K562 (cell line): Measurements from ENCODE around the gene NCAPD2. TPM values are rescaled to one million over a fixed set of nuclear protein-coding genes. Genes with fewer than 3 reads are reported as not detected.

Source experiments
- CBX1 ChIP-seq: sonication (generic); IDR thresholded peaks from 2 replicates; pipeline ENCODE4 v1.6.1; 2016; ENCODE audit warnings: antibody characterized with exemption, low read depth, mild to moderate bottlenecking
- ELF1 ChIP-seq: fragments of 200-800 bp; sonication (Bioruptor generic); IDR thresholded peaks from 2 replicates; pipeline ENCODE4 v1.6.1; 2016; ENCODE audit warnings: missing genetic modification characterization, missing compliant biosample characterization
- ELF4 ChIP-seq: fragments of 450-650 bp; formaldehyde crosslinking; IDR thresholded peaks from 2 replicates; pipeline ENCODE4 v1.4.0; 2022; ENCODE audit warnings: missing genetic modification characterization
- EP400 ChIP-seq: fragments of 450-650 bp; IDR thresholded peaks from 2 replicates; pipeline ENCODE4 v1.6.1; 2017; ENCODE audit warnings: antibody characterized with exemption, mild to moderate bottlenecking, moderate library complexity
- KAT7 ChIP-seq: sonication (generic); formaldehyde crosslinking; IDR thresholded peaks from 2 replicates; pipeline ENCODE4 v1.8.0; 2022; ENCODE audit warnings: missing genetic modification reagents, mild to moderate bottlenecking, borderline replicate concordance
- KDM2B ChIP-seq: fragments of 250-450 bp; sonication (Bioruptor Pico); IDR thresholded peaks from 2 replicates; pipeline ENCODE4 v1.8.0; 2021; ENCODE audit warnings: mild to moderate bottlenecking, moderate library complexity
- MEIS2 ChIP-seq: fragments of 450-650 bp; IDR thresholded peaks from 2 replicates; pipeline ENCODE4 v1.6.1; 2014; ENCODE audit warnings: mild to moderate bottlenecking; ENCODE audit not compliant: partially characterized antibody
- PCBP1 ChIP-seq: fragments of 200-400 bp; formaldehyde crosslinking; IDR thresholded peaks from 2 replicates; pipeline ENCODE4 v1.6.1; 2018; ENCODE audit warnings: mild to moderate bottlenecking, low read depth, low read length; ENCODE audit not compliant: poor library complexity, severe bottlenecking
- RHOXF2B ChIP-seq: fragments of 250-450 bp; sonication (Bioruptor Pico); conservative IDR thresholded peaks from 2 replicates; pipeline ENCODE4 v1.5.1; 2021
- TAL1 ChIP-seq: fragments of 450-650 bp; IDR thresholded peaks from 2 replicates; pipeline ENCODE4 v1.6.1; 2016; ENCODE audit warnings: mild to moderate bottlenecking
- ZNF121 ChIP-seq: sonication (generic); formaldehyde crosslinking; conservative IDR thresholded peaks from 2 replicates; pipeline ENCODE4 v1.8.0; 2022; ENCODE audit warnings: missing genetic modification reagents
- ZNF174 ChIP-seq: fragments of 250-450 bp; sonication (Bioruptor Pico); IDR thresholded peaks from 2 replicates; pipeline ENCODE4 v1.4.0; 2020; ENCODE audit warnings: mild to moderate bottlenecking
- ZNF274 ChIP-seq: IDR thresholded peaks from 2 replicates; pipeline ENCODE4 v1.6.1; 2011; ENCODE audit warnings: low read depth, mild to moderate bottlenecking, low read length, moderate library complexity, borderline replicate concordance
- polyA plus RNA-seq, 8 experiments: library from polyadenylated mRNA; depleted of rRNA in 4 of 8; stranded (reverse) in 5 of 8; unstranded in 3 of 8; fragments of >200 nt; fragmentation: Nextera tagmentation in 2 of 8; fragmentation: Illumina TruSeq in 1 of 8; extraction: Ambion mirVana in 2 of 8; extraction: Trizol in 1 of 8; gene quantifications; 2 replicates each; pipeline versions ENCODE4 v1.2.1 to v1.2.3, GENCODE V29; 2011 to 2014; ENCODE audit warnings: inconsistent platforms in 1 of 8, missing spikeins in 1 of 8
- total RNA-seq, 7 experiments: library from RNA; depleted of rRNA in 6 of 7; stranded (reverse); fragments of >200 nt in 6 of 7; fragmentation: Illumina TruSeq in 2 of 7; extraction: Trizol in 2 of 7; gene quantifications; 2 replicates each; pipeline versions ENCODE4 v1.2.1 to v1.2.3, GENCODE V29; 2011 to 2021; ENCODE audit warnings: low replicate concordance in 1 of 7
- TF ChIP-seq, protein P1 (sequence below): fragments of 200-800 bp; sonication (Bioruptor generic); IDR thresholded peaks from 2 replicates; pipeline ENCODE4 v1.6.1; 2017; ENCODE audit warnings: missing genetic modification characterization, missing compliant biosample characterization
- TF ChIP-seq, protein P2 (sequence below), 3 experiments: fragments of 200-800 bp in 1 of 3; fragments of 250-450 bp in 1 of 3; fragments of 450-650 bp in 1 of 3; sonication (Bioruptor Pico) in 1 of 3; sonication (Bioruptor generic) in 1 of 3; formaldehyde crosslinking in 1 of 3; IDR thresholded peaks; 2 replicates each; pipeline versions ENCODE4 v1.6.1 to v1.8.0; 2016 to 2022; ENCODE audit warnings: mild to moderate bottlenecking in 2 of 3, missing genetic modification characterization in 2 of 3, missing compliant biosample characterization in 1 of 3, moderate library complexity in 1 of 3
- TF ChIP-seq, protein P3 (sequence below): sonication (generic); formaldehyde crosslinking; IDR thresholded peaks from 2 replicates; pipeline ENCODE4 v1.8.0; 2022; ENCODE audit warnings: missing genetic modification reagents, mild to moderate bottlenecking, moderate library complexity, borderline replicate concordance
- TF ChIP-seq, protein P4 (sequence below): fragments of 450-650 bp; IDR thresholded peaks from 2 replicates; pipeline ENCODE4 v1.6.1; 2016
- TF ChIP-seq, protein P5 (sequence below): fragments of 200-800 bp; sonication (Bioruptor generic); IDR thresholded peaks from 2 replicates; pipeline ENCODE4 v1.6.1; 2017; ENCODE audit warnings: missing genetic modification characterization, missing compliant biosample characterization

Gene NCAPD2
- total and polyA plus RNA-seq, 9 of the 15 experiments (the other 6 are each of a cell fraction or from before 2014, with no cell fraction given) = 16.9 to 93.7 (median 68.3) TPM

DNA sequence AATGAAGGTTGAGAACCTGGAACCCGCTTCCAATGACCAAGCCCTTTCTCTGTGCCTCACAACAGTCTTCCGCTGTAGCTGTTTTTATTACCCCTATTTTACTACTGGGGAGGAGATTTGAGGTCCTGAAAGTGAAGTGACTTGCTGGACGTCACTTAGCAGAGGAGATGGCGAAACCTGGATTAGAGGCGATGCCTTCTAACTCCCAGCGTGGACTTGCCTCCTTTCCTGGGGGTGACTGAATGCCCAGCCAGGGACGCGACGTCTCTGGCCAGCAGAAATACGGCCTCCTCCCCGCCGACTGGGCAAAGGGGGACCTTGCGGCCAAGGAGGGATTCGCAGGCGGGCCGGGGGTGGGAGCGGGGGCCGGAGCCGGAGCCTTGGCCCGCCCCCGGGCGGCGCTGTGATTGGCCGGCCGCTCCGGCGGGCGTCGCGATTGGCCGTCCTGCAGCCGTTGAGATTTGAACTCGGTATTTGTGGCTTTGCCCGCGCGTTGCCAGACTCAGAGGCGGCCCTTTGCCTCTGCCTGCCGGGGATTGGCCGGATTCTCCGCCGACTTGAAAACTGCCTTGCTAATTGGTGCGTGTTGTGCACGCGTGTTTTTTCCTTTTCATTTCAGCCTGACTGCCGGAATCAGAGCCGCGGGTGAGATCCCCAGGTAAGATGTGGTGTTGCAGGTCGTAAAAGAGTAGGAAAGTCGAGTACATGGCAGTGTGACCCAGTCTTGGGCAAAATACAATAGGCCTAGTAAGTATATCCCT lies at the start of gene NCAPD2 (continued):
- TF ChIP-seq ELF1 (tag) = peak; percentile 16; the same call in 1 of the 2 replicates
- no peak for TF ChIP-seq KDM2B (CRISPR knock-in tag)
- TF ChIP-seq ZNF121 (CRISPR knock-in tag) = no peak
- no peak for TF ChIP-seq ELF4
- no peak for TF ChIP-seq MEIS2
- no peak for TF ChIP-seq ZNF174 (CRISPR knock-in tag)
- TF ChIP-seq, protein P1, sequence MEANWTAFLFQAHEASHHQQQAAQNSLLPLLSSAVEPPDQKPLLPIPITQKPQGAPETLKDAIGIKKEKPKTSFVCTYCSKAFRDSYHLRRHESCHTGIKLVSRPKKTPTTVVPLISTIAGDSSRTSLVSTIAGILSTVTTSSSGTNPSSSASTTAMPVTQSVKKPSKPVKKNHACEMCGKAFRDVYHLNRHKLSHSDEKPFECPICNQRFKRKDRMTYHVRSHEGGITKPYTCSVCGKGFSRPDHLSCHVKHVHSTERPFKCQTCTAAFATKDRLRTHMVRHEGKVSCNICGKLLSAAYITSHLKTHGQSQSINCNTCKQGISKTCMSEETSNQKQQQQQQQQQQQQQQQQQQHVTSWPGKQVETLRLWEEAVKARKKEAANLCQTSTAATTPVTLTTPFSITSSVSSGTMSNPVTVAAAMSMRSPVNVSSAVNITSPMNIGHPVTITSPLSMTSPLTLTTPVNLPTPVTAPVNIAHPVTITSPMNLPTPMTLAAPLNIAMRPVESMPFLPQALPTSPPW = peak; percentile 78
- TF ChIP-seq KAT7 (CRISPR knock-in tag) = no peak
- TF ChIP-seq, protein P2, sequence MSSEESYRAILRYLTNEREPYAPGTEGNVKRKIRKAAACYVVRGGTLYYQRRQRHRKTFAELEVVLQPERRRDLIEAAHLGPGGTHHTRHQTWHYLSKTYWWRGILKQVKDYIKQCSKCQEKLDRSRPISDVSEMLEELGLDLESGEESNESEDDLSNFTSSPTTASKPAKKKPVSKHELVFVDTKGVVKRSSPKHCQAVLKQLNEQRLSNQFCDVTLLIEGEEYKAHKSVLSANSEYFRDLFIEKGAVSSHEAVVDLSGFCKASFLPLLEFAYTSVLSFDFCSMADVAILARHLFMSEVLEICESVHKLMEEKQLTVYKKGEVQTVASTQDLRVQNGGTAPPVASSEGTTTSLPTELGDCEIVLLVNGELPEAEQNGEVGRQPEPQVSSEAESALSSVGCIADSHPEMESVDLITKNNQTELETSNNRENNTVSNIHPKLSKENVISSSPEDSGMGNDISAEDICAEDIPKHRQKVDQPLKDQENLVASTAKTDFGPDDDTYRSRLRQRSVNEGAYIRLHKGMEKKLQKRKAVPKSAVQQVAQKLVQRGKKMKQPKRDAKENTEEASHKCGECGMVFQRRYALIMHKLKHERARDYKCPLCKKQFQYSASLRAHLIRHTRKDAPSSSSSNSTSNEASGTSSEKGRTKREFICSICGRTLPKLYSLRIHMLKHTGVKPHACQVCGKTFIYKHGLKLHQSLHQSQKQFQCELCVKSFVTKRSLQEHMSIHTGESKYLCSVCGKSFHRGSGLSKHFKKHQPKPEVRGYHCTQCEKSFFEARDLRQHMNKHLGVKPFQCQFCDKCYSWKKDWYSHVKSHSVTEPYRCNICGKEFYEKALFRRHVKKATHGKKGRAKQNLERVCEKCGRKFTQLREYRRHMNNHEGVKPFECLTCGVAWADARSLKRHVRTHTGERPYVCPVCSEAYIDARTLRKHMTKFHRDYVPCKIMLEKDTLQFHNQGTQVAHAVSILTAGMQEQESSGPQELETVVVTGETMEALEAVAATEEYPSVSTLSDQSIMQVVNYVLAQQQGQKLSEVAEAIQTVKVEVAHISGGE (CRISPR knock-in tag; IDR thresholded peaks at IDR 0.05) = peak in 1 of 3 experiments; percentile 95; a peak in 2 of 6 replicates
- TF ChIP-seq, protein P3, sequence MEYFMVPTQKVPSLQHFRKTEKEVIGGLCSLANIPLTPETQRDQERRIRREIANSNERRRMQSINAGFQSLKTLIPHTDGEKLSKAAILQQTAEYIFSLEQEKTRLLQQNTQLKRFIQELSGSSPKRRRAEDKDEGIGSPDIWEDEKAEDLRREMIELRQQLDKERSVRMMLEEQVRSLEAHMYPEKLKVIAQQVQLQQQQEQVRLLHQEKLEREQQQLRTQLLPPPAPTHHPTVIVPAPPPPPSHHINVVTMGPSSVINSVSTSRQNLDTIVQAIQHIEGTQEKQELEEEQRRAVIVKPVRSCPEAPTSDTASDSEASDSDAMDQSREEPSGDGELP = peak; percentile 39; the same call in 1 of the 2 replicates
- TF ChIP-seq, protein P4, sequence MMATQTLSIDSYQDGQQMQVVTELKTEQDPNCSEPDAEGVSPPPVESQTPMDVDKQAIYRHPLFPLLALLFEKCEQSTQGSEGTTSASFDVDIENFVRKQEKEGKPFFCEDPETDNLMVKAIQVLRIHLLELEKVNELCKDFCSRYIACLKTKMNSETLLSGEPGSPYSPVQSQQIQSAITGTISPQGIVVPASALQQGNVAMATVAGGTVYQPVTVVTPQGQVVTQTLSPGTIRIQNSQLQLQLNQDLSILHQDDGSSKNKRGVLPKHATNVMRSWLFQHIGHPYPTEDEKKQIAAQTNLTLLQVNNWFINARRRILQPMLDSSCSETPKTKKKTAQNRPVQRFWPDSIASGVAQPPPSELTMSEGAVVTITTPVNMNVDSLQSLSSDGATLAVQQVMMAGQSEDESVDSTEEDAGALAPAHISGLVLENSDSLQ = peak; percentile 77
- peak; percentile 93 for TF ChIP-seq EP400
- TF ChIP-seq RHOXF2B (CRISPR knock-in tag) = no peak
- no peak for TF ChIP-seq ZNF274
- no peak for TF ChIP-seq CBX1
- TF ChIP-seq PCBP1 = no peak
- no peak for TF ChIP-seq TAL1
- TF ChIP-seq, protein P5, sequence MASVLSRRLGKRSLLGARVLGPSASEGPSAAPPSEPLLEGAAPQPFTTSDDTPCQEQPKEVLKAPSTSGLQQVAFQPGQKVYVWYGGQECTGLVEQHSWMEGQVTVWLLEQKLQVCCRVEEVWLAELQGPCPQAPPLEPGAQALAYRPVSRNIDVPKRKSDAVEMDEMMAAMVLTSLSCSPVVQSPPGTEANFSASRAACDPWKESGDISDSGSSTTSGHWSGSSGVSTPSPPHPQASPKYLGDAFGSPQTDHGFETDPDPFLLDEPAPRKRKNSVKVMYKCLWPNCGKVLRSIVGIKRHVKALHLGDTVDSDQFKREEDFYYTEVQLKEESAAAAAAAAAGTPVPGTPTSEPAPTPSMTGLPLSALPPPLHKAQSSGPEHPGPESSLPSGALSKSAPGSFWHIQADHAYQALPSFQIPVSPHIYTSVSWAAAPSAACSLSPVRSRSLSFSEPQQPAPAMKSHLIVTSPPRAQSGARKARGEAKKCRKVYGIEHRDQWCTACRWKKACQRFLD (CRISPR knock-in tag) = peak; percentile 49; the same call in 1 of the 2 replicates
